Left lung (tissue), 10 donors: ENCODE results near the gene SEZ6. TPM values are rescaled to one million over a fixed set of nuclear protein-coding genes. Genes with fewer than 3 reads are reported as not detected.

Source experiments
- ATAC-seq: fragments of 200-7000 bp; cut with Tn5 transposase; one replicate; pipeline ENCODE4 v1.9.1; 2020; ENCODE audit warnings: moderate library complexity
- DNase-seq, 4 donors: peaks; one replicate each; pipeline ENCODE4 v3.0.0-alpha.2; 2013 to 2020
- H3K27ac ChIP-seq, 2 donors: fragments of 200-600 bp; sonication (generic) in 1 of 2; one replicate each; pipeline versions ENCODE4 v1.5.0 to v1.8.0; 2020 to 2021
- H3K27me3 ChIP-seq, 2 donors: fragments of 200-600 bp; sonication (generic) in 1 of 2; one replicate each; pipeline versions ENCODE4 v1.5.0 to v1.8.0; 2020 to 2021
- H3K36me3 ChIP-seq, 2 donors: fragments of 200-600 bp; sonication (generic) in 1 of 2; one replicate each; pipeline versions ENCODE4 v1.5.0 to v1.8.0; 2020 to 2021
- H3K4me1 ChIP-seq, 2 donors: fragments of 200-600 bp; one replicate each; pipeline ENCODE4 v1.8.0; 2021
- H3K4me3 ChIP-seq, 2 donors: fragments of 200-600 bp; sonication (generic) in 1 of 2; one replicate each; pipeline versions ENCODE4 v1.5.0 to v1.8.0; 2020 to 2021; ENCODE audit warnings: mild to moderate bottlenecking in 1 of 2
- H3K9me3 ChIP-seq, 2 donors: fragments of 200-600 bp; sonication (generic) in 1 of 2; one replicate each; pipeline versions ENCODE4 v1.5.0 to v1.8.0; 2020 to 2021
- CTCF ChIP-seq, 2 donors: fragments of 200-600 bp; sonication (generic) in 1 of 2; IDR thresholded peaks; one replicate each; pipeline versions ENCODE4 v1.5.0 to v1.8.0; 2021; ENCODE audit warnings: antibody characterized with exemption in 2 of 2
- intact Hi-C, 2 donors: fragments of 100-400 bp; cut with DNase I; formaldehyde crosslinking; loops; one replicate each; pipeline versions ENCODE4 v1.11.2 to v1.14.2; 2022
- polyA plus RNA-seq, 6 donors: library from polyadenylated mRNA; unstranded; fragments of 120-200 nt; gene quantifications; one replicate each; pipeline ENCODE4 v1.2.1, GENCODE V29; 2013; ENCODE audit not compliant: insufficient read length in 6 of 6
- total RNA-seq, 2 donors: library from RNA; stranded (reverse); fragmentation: NEBNext Ultra II Directional; extraction: Animal tissue kit (Norgen Biotek cat#: 25700); gene quantifications; one replicate each; pipeline ENCODE4 v1.2.1, GENCODE V29; 2021
- donor health status: DM: no; HTN: yes; CAD: no.
- donor health status: DM: no; HTN: no; CAD: no.

SEZ6 gene
- total and polyA plus RNA-seq, 8 donors, result 0.09 to 1.2 (median 0.81) TPM; not detected in 1

GRCh38 chr17:28982131-28982793 is 23.6 kb downstream of the SEZ6 start:
- Histone ChIP-seq H3K36me3 (no peaks in the 10 kb centered on the region), H3K9me3 (no peaks in the 10 kb centered on the region), H3K27ac (peak overlapping the region; percentile 56 to 95), H3K4me1 (peaks cover 0 to 40% of the 10 kb centered on the region in 2 donors), H3K4me3 (no peak overlapping the region), H3K27me3 (peaks cover 7 to 25% of the 10 kb centered on the region in 2 donors)
- DNase-seq (peak in 2 of 4 donors; percentile 35 to 41), ATAC-seq (peak; percentile 68)
- TF ChIP-seq CTCF (IDR thresholded peaks at IDR 0.05), result no peak
- intact Hi-C loops, result no loop called here

GRCh38 chr17:28978356-28978964 is 27.4 kb downstream of the SEZ6 start:
- no peaks in the 10 kb centered on the region for H3K27me3 ChIP-seq
- no peak for TF ChIP-seq CTCF (IDR thresholded peaks at IDR 0.05)
- no peak for DNase-seq
- no peak overlapping the region for H3K4me3 ChIP-seq
- ATAC-seq, result no peak
- no peaks in the 10 kb centered on the region for H3K36me3 ChIP-seq
- H3K4me1 ChIP-seq, result peaks cover 4 to 26% of the 10 kb centered on the region in 2 donors
- no peak overlapping the region for H3K27ac ChIP-seq
- no peaks in the 10 kb centered on the region for H3K9me3 ChIP-seq
- intact Hi-C loops, result loop anchor here in 1 of 2 donors (10.0 kb wide), 1 partner anchor 136 kb away; no protein-coding TSS in a partner anchor

DNA sequence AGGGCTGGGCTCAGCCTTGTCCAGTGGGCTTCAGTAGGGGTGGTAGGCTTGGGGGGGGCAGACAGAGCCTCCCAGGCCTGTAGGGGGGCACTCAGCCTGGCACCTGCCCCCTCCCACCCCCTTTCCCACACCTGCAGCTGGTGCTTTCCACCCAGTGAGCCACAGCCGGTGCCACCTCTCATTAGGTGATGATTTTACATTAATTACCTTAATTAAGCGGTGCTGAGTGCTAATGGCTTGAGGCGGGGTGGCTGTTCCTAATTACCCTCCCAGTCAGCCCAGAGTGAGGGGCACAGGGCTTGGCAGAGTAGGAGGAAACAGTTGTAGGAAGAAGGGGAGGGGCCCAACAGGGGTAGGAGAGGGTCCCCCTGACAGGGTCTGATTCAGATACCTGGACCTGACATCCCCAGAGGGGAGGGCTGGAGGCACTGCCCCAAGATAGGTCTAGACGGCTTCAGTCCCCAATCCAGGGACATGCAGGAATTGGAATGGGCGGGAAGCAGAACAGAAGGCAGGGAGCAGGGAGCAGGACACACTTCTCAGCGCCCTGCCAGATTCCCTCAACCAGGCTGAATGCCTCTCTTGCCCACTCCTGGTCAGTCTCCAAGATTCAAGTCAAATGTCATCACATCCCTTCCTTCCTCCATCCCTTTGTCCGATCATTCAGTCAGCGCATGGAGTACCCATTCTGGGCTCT is 28.0 kb downstream of the SEZ6 start:
- TF ChIP-seq CTCF (IDR thresholded peaks at IDR 0.05), result no peak
- intact Hi-C loops, result loop anchor here in 1 of 2 donors (10.0 kb wide), 1 partner anchor 137 kb away; no protein-coding TSS in a partner anchor
- no peak for ATAC-seq

DNA sequence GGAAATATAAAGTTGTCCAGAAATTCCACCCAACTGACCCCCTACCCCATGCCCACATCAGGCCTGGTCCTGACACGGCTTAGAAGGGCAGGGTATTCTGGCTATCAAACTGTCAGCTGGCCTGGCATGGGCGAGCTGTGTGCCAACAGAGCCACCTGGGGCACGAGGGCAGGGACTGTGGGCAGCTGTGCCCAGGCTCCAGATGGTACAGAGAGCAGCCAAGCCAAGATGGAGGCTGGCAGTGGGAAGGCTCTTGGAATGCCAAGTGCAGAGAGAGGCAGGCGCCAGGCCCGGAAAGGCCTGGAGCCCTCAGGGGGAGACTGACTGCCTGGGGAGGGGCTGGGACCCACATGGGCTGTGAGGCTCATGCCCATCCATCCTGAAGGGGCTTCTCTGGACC is 30.2 kb downstream of the SEZ6 start:
- Histone ChIP-seq H3K9me3 (no peaks in the 10 kb centered on the region), H3K36me3 (no peaks in the 10 kb centered on the region), H3K4me3 (no peak overlapping the region), H3K4me1 (peaks cover 5% of the 10 kb centered on the region in 2 donors), H3K27ac (no peak overlapping the region), H3K27me3 (no peaks in the 10 kb centered on the region)
- no peak for ATAC-seq
- no peak for DNase-seq
- TF ChIP-seq CTCF (IDR thresholded peaks at IDR 0.05), result no peak
- intact Hi-C loops, result loop anchor here in 1 of 2 donors (10.0 kb wide), 1 partner anchor 139 kb away; no protein-coding TSS in a partner anchor

More for the DNA sequence above, 28.0 kb downstream of the SEZ6 start:
- H3K36me3 ChIP-seq, result no peaks in the 10 kb centered on the region
- DNase-seq, result no peak
- no peaks in the 10 kb centered on the region for H3K27me3 ChIP-seq
- no peak overlapping the region for H3K27ac ChIP-seq
- peaks cover 5 to 20% of the 10 kb centered on the region in 2 donors for H3K4me1 ChIP-seq
- no peak overlapping the region for H3K4me3 ChIP-seq
- no peaks in the 10 kb centered on the region for H3K9me3 ChIP-seq

DNA sequence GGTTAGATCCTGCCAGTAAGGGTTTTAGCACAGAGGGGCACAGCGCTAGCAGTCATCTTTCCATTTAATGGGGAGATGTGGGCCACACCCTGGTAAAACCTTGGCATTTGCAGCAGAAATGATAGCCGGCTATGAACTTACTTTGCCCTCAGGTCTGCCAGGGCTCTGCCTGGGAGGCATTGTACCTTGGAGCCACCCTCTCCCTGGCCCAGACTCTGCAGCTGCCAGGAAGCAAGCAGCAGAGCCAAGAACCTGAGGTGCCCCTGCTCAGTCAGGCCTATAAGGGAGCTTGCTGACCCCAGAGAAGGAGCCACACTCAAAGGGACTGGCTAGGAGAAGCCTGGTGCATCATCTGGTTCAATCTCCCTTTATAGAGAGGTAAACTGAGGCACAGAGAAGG is 30.8 kb downstream of the SEZ6 start:
- H3K27me3 ChIP-seq, result no peaks in the 10 kb centered on the region
- H3K4me3 ChIP-seq, result no peak overlapping the region
- H3K9me3 ChIP-seq, result no peaks in the 10 kb centered on the region
- no peak for TF ChIP-seq CTCF (IDR thresholded peaks at IDR 0.05)
- no peak for DNase-seq
- no peak for ATAC-seq
- no peaks in the 10 kb centered on the region for H3K36me3 ChIP-seq
- intact Hi-C loops, result loop anchor here in 1 of 2 donors (10.0 kb wide), 1 partner anchor 140 kb away; no protein-coding TSS in a partner anchor
- peaks cover 5% of the 10 kb centered on the region in 2 donors for H3K4me1 ChIP-seq
- no peak overlapping the region for H3K27ac ChIP-seq
